ENCODE data around the gene ERC2.

Gene ERC2

GRCh38 chr3:55487381-55488241 lies 980.7 kb downstream of the ERC2 start:
- DNase-seq (ENCODE audit: low spot score), result no peak

DNA sequence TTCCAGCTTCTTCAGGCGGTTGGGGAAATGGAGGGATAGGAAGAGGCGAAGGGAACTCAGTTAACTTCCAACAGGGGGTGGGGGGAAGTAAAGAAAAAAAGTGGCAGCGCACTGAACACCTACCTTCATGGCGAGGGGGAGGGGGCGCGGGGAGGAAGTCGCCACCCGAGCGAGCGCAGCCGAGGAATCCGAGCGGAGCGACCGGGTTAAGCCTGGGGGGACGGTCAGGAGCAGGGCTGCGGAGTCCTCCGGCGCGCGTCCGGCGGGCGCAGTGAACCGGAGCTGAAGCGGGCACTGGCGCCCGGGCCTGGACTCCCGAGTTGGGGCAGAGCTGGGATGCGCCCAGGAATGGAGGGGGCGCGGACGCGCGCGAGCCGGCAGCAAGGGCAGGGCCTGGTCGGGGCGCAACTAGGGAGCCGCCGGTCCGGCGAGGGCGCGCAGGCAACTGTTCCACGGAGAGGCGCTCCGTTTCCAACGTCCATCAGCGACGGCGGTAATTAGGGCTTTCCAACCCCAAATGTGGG lies 981.3 kb downstream of the ERC2 start, which contains the start of gene WNT5A:
Gene WNT5A, minus strand, starts transcription at position 450 of the 524 bp plus-strand sequence. Its CDS starts 321 bp downstream, at position 129.
- no peak for DNase-seq (ENCODE audit: low spot score)

- no peak for DNase-seq (ENCODE audit: low spot score)
Observed at GRCh38 chr3:55486101-55486856, 982.0 kb downstream of the ERC2 start.

DNA sequence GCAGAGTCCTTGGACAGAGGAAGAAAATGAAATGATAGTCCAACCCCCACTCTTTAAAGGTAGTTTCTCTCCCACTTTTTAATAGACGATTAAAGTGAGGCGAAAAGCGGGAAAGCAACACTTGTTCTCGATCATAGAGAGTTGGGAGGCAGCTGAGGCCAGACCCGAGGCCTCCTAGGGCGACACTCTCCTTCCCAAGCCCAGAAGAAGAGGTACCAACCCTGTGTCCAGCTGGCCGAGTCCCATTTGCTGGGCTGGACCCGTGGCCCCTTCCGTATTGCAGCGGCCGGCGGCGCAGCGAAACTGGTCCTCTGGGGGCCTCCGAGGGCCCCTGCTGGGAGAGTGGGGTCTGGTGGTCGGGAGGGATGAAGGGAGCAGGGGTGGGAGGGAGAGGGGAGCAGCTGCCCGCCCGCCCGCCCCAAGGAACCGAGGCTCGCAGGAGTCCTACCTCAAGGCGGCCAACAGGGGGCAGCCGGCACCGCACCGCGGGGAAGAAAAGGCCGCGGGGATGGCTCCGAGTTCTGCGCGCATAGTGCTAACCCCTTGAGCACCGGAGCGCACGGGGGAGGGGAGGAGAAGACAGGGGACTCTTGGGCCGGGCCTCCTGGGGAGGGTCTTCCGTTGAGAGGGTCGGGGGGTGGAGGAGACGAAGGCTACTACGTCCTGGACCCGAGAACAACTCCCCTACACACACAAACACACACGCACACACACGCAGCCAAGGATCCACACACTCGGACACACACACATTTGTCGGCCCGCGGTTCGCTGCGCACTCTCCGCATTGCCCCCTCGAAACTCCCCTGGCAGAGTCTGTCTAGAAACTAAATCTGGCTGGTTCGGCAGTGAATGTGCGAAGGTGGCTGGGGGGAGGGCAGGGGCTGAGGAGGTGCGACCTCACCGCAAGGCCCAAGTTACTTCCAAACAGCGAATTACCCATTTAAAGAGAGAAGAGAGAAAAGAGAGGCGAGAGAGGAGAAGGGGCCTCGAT lies 983.2 kb downstream of the ERC2 start:
- peak; percentile 67 for DNase-seq (ENCODE audit: low spot score)

DNA sequence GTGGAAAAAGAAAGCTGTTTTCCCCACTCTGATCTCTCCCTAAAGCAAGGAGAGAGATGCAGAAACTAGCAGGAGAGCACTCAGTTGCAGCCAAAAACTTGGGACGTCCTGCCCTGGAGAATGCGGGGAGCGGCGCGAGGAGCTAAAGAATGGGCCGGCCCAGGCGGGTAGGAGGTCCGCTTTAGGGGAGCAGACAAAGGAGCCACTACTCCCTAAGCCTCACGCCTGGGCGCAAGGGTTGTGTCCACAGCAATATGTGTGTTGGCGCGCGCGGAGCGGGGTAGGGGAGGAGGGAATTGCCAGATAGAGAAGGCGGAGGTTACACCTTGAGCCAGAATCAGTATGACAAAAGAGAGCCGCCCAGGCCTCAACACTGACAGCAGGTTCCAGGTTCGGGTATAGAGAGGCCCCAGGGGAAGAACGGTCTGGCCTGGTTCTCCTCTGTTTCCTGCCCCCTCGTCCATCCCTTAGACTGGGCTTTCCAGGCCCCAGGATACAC lies 984.0 kb downstream of the ERC2 start:
- DNase-seq (ENCODE audit: low spot score), result no peak

DNA sequence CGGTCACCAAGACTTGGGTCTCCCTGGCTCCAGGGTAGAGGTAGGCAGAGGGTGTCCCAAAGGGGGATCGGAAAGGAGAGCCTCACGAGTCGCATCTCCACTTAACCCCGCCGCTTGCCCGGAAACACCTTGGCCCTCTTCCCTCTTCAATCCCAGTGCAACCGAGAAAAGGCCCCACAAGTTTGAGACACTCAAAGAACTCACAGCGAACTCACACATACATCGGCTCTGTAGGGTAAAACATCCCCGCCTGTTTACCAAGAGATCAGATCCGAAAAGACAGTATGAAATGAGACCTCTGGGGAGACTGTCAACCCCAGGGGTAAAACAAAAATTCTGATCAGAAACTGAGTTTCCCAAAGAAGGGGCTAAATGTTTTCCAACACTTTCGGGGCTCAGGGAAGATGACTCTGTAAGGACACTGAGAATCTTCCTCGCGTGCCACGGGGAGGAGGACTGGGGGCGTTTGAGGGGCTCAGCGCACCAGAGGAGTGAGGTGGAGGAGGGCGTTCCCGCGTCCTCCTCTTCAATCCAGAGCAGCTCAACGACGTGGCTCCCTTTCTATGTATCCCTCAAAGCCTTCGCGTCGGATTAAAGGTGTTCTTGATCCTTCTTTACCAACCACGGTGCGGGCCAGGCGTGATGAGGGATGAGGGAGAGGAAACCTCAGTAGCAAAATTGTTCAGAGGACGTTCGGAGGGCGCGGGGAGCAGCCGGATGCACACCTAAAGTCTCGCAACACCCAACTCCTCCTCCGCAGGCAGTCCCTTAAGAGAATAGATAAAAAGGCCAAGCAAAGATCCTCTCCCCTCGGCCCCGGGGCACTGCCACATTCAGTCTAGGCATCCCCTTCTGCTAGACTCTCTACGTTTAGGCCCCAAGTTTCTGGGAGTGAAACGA lies 984.8 kb downstream of the ERC2 start:
- DNase-seq (ENCODE audit: low spot score), result no peak

DNA sequence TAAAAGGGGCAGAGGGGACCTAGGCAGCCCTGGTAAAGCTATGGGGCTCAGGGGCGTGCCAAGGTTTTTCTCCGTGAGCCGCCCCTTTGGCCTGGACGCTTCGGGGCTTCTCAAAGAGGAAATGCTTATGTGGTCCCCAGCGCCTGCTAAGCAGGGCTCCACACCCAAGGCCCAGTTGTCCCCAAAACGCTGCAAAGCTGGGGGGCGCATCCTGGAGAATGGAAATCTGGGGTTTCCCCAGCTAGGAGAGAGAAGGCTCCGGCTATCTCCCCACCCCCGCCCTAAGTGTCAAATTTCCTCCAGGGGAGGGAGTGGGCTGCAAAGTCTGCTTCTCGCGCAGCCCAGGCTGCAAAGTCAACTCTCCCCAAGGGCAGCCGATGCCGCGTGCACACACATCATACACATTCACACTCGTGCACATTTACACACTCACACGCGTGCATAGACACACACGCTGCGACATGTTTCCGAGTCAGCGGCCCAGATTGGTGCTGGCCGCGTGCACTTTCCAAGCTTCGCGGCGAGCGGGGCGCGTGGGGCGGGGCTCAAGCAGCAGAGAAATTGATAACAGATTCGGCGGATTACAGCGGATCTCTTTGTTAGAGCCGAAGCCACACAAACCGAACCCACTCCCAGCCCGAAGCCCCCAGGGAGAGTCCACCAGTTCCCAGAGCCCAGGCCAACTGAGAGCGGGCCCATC lies 985.6 kb downstream of the ERC2 start:
- no peak for DNase-seq (ENCODE audit: low spot score)

GRCh38 chr3:55481744-55482495 lies 986.3 kb downstream of the ERC2 start:
- no peak for DNase-seq (ENCODE audit: low spot score)

DNA sequence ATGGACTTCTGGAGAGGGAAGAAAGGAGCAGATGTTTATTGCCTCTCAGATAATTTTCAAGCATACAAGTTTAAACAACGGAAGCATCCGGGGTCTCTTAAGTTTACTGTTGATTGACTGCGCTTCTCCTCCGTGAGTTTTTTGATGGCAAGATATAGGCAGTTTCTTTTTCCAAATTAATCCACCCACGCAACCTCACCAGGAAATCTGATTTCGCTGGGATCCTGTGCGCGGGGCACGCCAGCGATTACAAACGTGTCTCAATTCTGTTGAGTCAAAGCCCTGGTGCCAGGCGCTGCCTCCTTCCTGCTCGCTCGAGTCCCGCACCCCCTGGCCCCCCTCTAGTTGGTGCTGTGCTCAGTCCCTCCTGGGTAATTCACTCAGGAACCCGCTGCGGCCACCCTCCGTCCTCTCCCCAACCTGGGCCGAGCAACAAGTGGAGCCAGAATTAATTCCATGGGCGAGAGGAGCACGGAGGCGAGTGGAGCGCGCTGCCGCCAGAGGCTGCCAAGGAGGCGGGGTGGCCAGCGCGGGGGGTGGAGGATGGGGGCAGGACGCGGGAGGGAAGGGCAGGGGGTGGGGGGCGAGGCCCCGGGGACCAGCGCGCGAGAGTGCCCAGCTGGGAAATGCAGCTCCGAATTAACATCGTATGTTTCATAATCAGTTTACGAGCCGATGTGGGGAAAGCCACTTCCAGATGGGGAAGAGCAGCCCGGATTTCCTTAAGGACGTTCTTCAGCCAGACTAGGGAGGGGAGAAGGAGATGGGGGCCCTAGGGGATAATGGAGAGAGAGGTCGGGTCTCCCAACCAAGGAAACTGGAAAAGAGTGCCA lies 987.1 kb downstream of the ERC2 start:
- no peak for DNase-seq (ENCODE audit: low spot score)

DNA sequence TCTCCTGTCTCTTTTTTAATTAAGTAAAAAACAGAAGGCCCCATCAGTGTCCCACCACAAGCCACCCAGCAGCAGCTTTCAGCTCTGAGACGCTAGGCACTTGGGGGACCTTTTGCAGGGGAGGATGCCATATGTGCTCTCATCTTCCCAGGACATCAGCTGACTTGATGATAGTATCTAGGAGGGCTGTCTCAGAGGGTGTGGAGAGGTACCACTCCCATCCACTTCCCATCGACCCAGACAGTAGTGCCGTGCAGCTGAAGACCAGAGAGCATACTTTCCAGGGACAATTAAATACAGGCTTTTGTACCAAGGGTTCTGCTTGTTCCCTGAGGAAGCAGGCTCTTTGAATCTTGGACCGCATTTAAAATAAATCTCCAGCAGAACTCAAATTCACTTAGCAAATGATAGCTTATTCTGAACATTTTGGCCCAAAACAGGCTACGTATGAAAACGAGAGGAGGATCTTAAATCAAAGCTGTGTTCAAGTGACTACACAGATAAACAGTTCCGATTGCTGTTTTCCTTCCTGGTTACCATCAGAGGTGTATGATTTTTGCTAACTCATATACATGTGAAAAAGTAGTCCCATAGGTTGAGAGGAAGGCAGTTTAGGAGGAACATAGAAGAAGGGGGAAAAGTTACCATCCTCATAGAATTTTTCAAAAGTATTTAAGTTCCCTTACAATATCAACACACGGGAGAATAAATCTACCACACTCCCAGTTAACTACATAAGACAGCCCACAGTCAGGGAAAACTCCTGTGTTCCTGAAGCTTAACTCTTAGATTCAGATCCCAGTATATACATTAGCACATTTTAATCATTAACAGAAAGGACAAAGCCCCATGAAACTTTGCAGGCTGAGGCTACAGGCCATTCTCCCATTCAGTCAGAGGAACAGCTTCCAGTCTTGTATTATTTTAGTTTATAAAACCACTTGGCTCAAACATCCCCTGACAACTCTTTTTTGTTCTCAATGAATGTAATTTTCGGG lies 990.7 kb downstream of the ERC2 start:
- DNase-seq (ENCODE audit: low spot score), result no peak

GRCh38 chr3:55476515-55476914 lies 991.8 kb downstream of the ERC2 start:
- no peak for DNase-seq (ENCODE audit: low spot score)

DNA sequence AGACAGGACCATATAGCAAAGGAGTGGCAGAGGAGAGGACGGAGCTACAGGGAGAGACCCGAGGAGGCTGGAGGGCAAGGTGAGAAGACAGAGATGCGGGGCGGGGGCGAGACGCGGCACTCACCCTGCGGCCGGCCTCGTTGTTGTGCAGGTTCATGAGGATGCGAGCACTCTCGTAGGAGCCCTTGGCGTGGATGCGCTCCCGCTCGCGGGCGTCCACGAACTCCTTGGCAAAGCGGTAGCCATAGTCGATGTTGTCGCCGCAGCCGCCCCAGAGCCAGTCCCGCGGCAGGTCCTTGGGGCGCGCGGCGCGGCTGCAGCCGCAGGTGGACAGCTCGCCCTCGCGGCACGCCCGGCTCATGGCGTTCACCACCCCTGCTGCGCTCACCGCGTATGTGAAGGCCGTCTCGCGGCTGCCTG lies 994.0 kb downstream of the ERC2 start:
- no peak for DNase-seq (ENCODE audit: low spot score)

- DNase-seq (ENCODE audit: low spot score), result no peak
Observed at GRCh38 chr3:55473788-55474187, 994.5 kb downstream of the ERC2 start.

DNA sequence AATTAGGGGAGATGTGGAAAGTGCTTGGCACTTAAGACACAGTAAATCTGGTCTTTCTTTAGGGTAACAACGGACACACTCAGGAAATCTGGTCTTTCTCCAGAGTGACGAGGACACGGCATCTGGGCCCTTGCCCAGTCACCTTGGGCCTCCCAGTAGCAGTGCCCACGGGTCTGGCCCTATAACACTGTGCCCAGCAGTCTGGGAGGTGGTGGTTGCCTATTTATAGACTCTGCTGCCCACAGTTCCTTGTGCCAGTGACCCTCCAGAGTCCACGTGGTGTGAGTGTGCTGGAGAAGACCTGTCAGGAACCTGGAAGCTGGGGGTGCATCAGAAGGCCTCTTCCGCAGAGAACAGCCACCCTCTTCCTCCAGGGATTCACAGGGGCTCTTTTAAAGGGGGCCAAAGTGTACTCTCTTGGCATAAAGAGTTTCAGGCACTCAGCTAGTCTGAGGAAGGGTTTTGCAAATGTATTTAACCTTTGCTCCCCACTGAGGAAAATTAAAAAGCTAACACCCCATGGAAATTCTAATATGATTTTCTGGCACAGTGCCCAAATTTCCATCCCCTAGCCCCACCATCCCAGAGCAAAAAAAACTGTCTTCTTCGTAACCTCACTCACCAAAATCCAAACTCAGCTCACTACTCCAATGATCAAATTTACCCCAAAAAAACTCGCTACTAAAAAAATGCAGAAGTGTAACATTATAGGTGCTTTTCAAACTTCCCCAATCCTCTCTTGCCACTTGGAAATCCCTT lies 996.6 kb downstream of the ERC2 start:
- DNase-seq (ENCODE audit: low spot score), result no peak

GRCh38 chr3:55471084-55471483 lies 997.2 kb downstream of the ERC2 start:
- DNase-seq (ENCODE audit: low spot score), result no peak

- no peak for DNase-seq (ENCODE audit: low spot score)
Observed at GRCh38 chr3:55469957-55470526, 998.2 kb downstream of the ERC2 start.

Data from HuH-7 (cell line).